NCI-H2029 (cell line): ENCODE data around the gene SLIT3.

Experiments used
- DNase-seq: peaks from one replicate; lab custom pipeline; 2025; lab: John Stamatoyannopoulos, UW

The SLIT3 gene

DNA sequence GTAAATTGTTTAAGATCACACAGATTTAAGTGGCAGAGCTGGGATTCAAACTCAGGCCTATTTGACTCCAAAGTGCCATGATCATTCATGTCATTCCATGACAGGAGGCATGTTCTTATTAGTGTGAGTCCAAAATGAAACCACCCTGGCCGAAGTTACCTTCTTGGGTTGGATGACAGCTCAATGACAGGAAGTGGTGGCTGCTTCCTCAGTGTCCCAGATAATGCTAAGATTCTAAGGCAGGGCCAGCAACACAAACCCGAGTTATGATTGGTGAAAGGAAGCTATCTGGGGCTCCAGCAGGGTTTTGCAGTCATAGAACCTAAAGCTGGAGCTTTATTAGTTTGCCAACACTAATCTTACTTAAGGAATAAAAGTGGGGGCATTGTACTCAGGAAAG, 340.4 kb downstream of the SLIT3 start:
- DNase-seq = no peak

DNA sequence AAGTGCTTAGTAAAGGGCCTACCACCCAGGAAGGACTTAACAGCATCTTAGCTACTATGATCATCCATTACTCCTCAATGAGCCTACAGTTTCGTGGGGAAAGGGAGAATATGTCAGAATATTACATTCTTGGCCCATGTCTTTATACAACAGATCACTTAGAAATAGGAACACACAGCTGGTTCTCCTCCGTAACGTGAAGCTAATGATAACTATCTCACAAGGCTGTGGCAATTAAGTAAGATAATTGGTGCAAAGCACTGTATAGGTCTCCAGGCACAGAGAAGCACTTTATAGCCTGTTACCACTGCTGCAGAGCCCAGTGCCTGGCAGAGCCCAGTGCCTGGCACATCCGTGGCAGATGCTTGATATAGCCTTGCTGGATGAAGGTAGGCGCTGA, 347.6 kb downstream of the SLIT3 start:
- DNase-seq = no peak

DNA sequence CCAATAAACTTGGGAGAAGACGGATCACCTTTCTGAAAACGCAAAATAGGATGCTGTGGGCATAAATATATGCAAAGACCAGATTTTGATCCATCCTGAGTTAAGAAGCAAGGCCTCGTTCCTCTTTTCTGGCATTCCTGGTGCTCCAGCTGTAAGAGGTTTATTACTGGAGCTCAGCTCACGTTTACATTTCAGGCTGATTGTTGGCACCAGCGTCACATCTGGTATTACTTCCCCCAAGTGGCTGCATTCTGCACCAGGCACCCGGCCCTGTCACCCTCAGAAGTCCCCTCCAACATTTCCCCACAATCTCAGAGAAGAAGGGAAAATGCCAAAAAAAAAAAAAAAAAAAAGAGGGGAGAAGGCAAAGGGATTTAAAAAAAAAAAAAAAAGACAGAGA, 348.7 kb downstream of the SLIT3 start:
- no peak for DNase-seq

DNA sequence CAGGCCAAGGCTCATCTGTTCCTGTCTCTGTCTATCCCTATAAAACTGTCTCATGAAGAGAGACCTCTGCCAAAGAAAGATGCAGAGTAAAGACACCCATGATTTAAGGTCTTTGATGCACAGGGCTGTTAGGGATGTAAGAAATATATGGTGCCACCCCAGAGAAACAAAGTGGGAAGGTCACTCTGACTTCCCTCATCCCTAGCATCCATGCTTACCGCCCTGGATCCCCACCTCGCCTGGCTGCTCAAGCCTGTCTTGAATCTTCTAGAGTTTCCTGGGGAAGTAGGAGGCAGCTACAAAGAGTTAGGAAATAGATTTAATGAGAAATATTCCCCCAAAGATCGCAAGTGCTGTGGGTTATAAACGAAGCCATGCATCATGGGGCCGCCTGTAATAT, 349.2 kb downstream of the SLIT3 start:
- DNase-seq = no peak

DNA sequence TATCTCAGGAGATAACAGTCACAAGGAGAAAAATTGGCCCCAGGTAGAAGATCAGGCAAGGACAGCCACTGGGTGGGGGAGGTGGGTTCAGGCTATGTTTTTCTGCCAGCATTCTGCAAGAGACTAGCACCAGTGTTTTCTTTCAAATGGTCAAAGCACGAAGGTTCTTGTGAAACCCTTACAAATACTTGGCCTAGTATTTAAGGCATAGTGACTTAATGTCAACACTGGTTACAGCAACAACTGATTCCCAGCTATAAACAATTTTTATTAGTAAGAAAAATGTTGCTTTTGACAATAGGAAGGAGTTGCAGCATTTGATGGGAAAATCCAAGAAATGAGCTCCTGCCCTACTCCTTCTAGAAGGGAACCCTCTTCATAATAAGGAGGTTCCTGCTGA, 349.6 kb downstream of the SLIT3 start:
- no peak for DNase-seq

DNA sequence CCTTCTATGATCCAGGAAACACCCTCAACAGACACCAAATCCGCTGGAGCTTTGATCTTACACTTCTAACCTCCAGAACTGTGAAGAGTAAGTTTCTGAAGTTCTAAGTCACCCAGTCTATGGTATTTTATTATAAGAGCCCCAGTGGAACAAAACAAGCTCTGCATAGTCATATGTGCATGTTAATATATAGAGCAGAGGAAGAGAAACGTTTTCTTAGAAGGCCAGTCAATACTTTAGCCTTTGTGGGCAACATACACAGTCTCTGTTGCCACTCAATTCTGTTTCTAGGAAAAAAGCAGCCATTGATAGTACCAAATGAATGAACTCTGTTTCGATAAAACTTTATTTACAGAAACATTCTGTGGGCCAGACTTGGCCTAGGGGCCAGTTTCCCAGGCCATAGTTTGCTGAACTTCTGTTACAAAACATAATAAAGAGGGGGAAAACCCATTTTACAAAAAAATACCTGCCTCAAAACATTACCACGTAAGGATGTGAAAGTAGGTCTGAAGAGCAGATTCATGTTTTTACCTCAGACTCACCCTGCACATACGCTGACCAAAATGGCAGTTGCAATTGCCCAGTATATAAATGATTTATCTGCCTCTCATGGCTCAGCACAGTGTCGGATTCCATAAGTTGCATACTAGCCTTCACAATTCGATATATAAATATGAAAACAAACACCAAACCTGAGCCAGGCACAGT, 350.5 kb downstream of the SLIT3 start:
- no peak for DNase-seq

DNA sequence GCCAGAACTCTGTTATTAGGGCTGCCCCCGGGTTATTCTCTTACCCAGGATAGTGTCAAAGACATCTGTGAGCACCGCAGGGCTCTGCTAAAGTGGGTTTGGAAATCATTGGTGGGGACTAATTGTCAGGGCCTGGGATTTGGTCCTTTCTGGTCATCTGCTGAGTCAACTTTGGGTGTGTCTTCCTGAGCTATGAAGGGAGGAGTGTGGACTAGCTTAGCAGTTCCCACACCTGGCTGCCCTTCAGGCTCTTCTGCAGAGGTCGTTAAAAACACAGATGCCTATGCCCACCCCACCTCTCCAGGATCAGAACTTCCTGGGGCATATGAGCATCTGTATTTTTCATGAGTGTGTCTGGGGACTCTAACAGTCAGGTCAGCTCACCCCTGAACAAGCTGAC, 352.2 kb downstream of the SLIT3 start:
- DNase-seq = no peak

DNA sequence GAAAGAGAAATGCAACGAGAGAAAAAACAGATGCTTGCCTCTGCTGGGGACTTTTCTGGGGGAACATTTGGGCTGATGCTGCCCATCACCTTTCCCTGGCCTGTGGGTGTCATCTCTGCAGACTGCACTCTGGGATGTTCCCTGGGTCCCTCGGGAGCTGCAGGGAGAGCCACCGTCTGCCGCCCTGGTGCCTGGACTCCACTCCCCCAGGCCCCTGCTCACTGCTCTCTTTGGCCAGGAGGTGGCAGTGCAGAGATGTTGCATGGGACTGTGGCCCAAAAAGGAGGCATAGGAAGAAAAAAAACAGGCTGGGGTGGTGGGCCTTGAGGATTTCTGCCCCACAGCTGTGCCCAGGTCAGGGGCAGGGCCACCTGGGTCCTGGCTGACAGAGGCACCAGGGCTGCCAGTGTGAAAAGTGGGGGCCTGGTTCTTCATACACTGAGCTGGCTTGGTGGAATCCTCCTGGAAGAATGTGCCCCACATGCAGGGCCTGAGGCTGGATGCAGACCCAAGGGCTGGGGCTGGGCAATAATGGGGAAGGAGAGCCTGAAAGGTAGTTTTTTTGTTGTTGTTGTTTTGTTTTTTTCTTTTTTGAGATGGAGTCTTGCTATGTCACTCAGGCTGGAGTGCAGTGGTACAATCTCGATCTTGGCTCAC, 353.6 kb downstream of the SLIT3 start:
- no peak for DNase-seq

DNA sequence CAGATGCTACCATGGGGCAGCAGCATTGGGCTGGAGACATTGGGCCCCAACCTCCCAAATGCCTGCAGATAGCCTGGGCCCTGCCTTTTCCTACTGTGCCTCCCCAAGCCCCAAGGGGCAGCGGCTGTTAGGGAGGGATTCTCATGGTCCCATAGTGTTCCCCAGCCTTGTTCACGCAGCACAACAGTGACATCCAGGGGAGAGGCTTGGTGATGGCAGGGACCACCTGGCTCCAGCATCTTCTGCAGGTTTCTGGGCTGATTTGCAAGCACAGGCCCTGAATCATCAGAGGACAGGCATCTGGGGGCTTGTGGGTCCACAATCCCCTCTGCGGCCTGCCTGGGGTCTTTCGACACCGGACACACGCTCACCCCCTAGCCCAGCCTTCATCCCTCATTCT, 354.6 kb downstream of the SLIT3 start:
- DNase-seq = no peak

DNA sequence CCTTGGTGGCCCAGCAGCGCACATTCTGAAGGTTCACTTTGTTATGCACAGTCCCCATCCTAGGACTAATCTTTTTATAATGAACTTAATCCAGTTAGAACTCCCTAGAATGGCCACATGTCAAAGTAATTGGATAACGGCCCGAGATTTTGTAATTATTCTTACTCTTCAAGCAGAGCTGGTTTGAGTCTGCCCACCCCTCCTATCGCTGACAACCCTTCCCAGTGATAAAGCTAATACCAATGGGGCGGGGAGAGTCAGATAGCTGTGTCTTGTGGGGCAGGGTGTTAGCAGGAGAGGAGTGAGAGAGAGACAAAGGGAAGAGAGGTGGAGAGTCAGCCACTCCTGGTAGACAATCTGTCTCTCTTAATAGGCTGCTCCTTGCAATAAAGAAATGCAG, 356.9 kb downstream of the SLIT3 start:
- DNase-seq = no peak

DNA sequence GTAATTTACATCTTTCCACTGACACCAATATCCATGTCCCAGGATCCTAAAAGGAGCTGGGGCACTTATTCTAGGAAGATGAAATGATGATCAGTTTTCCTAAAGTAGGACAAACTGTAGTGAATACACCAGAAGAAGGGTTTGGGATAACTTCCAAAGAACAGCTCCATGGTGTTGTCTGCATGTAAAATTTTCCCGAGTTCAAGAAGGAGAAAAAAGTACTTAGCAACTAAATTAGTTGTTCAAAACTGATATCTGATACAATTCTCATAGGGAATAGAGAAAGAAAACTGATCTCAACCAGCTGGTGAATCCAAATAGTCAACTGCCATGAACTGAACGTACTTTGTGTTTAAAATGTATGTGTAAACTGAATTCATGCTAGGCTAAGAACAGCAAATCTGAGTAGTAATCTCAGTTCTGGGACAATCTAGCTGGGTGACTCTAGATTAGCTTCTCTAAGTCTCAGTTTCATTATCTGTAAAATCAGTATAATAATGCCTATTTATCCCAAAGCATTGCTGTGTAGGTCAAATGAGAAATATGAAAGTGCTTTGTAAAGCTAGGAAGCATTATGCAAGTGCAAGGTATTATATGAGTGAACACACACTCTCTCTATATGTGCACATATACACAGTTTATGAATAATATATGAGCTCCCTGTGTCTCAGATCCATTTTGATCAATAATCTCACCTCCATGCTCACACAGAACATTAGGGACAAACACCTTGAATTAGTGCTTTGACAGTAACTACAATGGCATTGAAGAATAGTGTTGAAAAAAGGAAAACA, 357.7 kb downstream of the SLIT3 start:
- no peak for DNase-seq

DNA sequence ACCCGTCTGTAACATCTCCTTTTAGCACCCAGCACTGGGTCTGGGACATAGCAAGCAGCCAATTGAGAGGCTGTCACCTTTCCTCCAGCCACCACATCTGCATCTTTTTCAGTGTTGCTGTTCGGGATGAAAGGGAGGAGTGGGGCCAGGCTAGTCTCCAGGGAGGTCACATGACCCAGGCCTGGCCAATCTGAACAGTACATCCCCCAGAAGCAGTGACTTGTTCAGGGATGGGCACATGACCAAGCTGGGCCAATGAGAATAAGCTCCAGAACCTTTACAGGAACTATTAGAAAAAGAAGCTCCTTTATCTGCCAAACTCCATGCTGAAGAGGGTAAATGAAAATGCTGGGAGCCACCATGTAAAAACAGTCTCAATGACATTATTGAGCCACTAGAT, 359.0 kb downstream of the SLIT3 start:
- DNase-seq = no peak

DNA sequence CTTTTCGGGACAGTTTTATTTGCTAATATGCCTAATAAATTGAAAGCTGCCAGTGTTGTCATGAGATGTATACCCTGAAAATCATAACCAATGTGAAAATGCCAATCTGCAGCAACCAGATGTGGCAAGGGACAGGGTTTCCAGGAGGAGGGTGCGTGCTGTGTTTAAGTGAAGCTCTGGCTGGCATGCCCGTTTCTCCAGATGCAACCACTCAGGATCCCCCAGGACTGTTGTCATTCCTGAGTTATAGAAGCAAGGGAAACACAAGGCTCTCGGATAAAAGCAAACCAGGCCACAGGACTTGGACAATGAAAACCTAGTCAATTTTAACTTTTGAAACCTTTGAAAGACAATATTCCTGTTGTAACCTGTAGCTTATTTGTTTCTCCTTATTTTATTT, 360.2 kb downstream of the SLIT3 start:
- DNase-seq = no peak

DNA sequence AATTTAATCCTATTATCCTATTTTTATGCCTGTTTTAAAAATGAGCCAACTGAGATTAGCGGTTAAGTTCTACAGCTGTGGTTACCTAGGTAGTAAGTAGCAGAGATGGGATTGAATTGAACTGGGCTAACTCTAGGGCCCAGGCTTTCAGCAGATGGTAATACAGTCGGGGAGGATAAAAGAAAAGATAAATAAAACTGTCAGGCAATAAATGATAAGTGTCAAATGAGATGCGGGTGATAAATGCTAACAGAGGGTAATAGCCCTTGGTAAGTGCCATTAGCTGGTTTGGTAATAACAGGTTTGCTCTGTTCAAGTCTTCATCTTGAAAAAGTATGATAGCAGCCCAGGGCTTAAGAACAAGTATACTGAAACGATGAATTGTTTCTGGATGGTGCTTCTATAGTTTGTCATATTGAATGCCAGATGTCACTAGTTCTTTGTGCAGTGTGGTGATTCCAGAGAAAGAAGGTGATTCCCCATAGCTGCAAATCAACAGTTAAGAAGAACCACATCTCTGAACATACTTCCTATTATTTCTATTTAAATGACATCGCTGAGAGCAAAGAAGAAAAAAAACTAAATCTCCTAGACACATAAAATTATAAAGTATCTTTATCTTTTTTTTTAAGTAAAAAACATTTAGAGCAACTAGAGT, 360.9 kb downstream of the SLIT3 start:
- DNase-seq = no peak

DNA sequence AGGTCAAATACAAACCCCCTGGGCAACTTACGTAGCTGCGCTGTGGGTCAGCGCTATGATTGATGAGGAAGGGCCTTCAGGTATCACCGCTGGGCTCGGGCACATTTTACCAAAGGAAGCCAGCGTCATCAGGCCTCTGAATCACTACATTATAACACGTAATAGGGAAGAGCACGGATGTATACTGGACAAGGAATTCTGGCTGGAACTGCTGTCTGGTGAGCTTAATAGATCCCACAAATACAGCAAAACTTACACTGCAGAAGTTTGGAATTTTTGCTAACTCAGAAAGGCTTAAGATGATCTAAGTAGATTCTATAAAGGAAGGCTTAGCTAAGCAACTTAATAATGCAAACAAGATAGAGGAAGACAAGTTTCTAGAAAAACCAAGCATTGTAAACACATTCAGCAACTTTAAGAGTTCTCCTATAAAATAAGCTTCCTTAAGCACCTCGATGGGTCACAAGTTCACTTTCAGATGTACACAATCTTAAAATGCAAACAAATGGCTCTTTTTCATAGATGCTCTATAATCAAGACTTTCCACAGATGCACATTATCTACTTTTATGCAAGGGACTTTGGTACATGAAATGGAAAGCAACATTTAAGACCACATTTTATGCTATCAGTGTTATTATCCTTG, 361.7 kb downstream of the SLIT3 start:
- no peak for DNase-seq

DNA sequence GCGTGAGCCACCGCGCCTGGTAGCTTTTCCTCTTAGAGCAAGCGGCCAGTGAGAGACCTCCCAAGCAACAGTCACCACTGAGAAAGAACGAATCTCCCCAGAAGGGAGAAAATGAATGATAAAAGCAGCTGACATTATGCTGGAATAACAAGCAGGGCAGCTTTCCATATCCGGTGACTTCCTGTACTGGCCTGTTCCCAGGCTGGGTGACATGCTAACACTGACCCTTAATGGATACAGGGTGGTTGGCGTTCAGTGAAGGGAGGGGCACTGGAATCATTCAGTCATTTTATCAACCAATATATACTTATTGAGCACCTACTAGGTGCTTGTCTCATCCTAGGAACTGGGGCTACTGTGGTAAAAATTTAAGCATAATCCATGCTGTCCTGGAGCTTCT, 364.4 kb downstream of the SLIT3 start:
- no peak for DNase-seq

DNA sequence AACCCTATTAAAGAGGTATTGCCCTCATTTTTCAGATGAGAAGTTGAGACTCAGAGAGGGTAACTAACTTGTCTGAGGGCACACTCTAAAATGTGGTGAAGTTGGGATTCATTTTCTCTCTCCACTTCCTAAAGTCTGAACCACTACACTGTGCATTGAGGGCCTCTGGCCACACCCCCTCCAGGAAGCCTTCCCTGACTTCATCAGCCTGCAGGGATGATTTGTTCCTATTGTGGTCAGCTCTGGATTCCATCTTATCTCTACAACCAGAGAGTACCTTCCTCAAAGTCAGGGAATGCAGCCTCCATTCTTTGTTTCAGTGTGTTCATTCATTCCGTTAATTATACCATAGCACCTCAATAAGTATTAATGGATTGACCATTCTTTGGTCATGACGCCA, 365.8 kb downstream of the SLIT3 start:
- no peak for DNase-seq

DNA sequence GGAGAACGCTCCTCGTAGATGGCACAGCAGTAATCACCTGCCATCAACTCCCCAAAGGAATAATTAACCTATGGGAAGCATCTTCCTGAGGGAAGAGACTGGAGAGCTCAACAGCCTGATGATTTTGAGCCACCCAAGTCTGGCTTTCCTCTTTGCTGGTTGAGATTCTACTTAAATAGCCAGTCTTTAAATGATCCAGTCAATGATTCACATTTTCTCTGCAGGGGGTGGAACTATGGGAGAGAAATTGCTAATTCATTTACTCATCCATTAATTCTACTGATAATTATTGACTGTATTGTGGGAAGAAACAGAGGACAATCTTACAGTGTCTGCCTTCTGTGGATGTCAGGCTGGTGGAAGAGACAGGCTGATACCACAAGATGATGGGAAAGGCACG, 366.8 kb downstream of the SLIT3 start:
- DNase-seq = no peak

DNA sequence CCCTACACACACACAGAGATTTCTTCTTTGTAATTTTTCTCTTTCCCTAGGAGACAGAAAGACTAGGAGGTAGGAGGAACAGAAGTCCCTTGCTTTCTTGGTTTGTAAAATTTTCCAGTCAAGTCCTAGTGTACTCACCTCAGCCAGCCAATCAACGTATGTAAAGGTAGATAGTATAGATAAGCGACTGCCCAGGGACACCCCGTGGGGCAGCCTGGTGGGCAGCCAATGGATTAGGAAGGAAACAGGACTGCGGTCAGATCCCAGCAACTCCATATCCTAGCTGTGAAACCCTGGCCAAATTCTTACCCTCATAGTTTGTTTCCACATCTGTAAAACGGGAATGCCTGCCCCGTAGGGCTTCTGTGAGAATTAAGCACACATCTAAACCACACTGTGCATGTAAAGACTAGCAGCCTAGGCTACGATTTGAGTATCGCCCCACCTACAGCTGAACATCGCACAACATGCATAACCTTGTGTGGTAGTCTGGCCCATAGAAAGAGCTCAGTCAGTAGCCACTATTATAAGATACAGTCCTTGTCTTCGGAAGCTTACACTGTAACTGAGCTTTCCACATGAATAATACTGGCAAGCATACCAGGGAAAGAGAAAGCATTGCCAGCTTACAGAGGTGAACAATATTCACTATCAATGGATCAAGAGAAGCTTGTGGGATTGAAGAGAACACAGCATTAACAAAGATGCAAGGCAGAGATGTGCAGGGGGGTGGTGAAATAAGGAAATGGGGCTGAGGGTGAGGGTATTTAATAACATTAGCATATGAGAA, 368.3 kb downstream of the SLIT3 start:
- DNase-seq = no peak

DNA sequence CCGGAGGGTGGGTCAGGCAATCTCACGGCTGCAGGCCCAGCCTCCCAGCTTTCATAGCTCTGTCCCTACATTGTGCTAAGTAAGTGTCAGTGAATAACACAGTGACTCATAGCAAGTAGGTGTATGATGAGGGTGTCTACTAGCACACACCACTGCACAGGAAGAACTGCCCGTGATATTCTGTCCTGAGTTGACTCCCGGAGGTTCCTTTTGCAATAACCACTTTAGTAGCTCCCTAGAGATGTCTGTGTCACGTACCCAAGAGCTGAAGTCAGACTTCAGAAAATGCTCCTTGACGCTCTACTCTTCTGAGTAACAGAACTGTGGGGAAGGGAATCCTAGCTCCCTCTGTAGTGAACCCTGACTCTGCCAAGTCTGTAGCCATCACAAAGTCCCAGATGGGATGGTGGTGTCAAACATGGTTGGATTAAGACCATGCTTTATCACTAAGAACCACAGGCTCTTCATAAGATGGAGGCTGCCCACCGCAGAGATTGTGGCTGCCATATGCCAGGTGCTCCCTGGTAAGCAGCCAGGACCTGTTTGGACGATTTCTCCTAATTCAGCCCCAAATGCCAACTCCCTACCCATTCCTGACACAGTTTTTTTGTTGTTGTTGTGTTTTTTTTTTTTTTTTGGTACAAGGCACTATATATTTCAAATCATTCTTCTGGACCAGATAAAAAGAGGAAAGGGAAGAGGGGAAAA, 369.1 kb downstream of the SLIT3 start:
- DNase-seq = no peak

DNA sequence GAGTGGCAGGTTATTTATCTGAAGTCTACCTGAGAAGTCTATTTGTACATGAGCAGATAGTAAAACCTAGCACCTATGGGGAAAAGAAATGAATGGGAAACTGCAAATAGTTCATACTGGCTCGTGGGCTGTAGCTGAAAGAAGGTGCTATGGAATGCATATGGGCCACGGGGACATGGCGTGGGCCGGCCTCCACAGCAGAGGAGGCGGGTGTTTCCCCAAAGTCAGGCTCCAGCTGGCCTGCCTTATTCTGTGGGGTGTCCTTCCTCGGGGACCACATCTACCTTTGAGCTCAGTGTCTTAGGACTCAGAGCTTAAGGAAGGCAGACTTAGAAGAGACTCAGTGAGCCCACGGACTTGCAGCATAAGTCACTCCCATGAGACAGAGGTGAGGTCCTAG, 371.3 kb downstream of the SLIT3 start:
- DNase-seq = no peak
